GM13977 (cell line): ENCODE measurements around the gene RMC1.

Source experiments
- DNase-seq: peaks from one replicate; pipeline ENCODE4 v3.0.0; 2012; ENCODE audit warnings: low spot score
- in situ Hi-C: fragments of 300-500 bp; cut with MboI; formaldehyde crosslinking; loops from one replicate; pipeline ENCODE4 v1.12.0; 2022; ENCODE audit warnings: low sequenced_read_pairs, low pct_unique_long_range_greater_than_20kb, mixed read lengths, inconsistent platforms; ENCODE audit not compliant: unreplicated experiment
- TF ChIP-seq, protein P1 (sequence below): IDR thresholded peaks from 2 replicates; pipeline ENCODE4 v1.5.1; 2012; ENCODE audit warnings: mild to moderate bottlenecking, control low read depth; ENCODE audit not compliant: insufficient read depth; ENCODE audit errors: extremely low read depth, missing control alignments

The RMC1 gene

DNA sequence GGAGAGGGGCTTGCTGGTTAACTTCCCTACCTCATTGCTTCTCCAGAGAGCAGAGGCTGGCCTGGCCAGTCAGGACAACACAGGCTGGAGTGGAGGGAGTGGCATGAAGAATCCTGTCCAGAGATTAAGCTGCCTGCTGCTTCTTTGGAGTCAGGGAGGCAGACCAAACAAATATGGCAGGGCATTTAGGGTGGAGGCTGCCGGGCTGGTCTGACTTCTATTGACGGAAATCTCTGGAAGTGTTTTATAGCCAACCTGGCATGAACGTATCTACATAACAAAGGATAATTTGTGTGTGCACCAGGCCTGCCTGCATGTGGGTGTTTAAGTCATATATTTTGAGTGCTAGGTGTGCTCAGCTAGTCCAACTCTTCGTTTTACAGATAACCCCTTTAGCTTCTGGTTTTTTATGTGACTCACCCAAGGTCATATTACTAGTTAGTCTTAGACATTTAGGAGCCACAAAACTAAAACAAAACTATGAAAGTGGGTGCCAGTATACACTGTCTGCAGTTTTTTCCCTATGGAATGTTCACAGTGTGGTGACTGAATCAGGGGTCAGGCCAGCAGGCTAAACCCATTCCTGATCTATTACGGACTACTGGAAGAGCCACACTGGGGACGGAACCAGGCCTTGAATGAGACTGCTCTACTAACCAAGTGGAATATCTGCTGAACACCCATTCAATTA is 77.5 kb downstream of the RMC1 start:
- DNase-seq, result no peak
- in situ Hi-C loops, result no loop called here

More for the DNA sequence above, 77.5 kb downstream of the RMC1 start:
- TF ChIP-seq, protein P1, sequence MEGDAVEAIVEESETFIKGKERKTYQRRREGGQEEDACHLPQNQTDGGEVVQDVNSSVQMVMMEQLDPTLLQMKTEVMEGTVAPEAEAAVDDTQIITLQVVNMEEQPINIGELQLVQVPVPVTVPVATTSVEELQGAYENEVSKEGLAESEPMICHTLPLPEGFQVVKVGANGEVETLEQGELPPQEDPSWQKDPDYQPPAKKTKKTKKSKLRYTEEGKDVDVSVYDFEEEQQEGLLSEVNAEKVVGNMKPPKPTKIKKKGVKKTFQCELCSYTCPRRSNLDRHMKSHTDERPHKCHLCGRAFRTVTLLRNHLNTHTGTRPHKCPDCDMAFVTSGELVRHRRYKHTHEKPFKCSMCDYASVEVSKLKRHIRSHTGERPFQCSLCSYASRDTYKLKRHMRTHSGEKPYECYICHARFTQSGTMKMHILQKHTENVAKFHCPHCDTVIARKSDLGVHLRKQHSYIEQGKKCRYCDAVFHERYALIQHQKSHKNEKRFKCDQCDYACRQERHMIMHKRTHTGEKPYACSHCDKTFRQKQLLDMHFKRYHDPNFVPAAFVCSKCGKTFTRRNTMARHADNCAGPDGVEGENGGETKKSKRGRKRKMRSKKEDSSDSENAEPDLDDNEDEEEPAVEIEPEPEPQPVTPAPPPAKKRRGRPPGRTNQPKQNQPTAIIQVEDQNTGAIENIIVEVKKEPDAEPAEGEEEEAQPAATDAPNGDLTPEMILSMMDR, result no peak
